ENCODE measurements around the gene RFXAP.

The RFXAP gene

DNA sequence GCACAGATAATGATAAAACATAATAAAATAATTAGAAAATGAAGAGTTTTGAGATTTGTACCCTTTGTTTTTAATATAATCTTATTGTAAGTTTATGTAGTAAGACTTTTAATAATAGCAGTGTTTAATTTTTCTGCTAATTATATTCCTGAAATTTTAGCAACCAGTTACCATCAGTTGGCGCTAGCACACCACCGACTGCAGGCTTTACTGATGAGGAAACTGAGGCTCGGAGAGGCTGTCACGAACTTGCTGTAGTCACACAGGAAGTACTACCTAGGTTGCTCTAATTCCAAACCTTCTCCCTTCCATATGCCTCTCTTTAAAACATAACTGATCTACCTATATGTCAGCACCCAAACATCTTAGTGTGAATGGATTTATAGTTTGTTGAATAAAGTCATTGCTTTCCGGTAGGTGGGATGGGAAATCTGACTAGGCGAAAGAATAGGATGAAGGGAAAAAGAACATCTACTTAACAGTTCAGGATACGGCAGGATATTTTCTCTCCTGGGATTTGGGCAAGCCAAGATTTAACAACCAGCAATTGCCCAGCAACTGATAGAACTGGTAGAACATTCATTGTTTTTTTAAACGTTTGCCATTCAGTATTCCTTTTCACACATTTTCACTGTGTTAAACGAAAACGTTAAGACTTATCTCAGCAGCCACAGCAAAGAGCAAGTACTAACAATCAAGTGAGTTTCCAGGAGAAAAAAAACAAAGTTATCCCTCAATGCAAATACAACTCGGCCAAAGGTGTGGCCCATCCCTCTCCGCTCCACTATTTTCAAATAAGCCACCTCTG lies 822 bp upstream of the RFXAP start:
- no peak for DNase-seq

DNA sequence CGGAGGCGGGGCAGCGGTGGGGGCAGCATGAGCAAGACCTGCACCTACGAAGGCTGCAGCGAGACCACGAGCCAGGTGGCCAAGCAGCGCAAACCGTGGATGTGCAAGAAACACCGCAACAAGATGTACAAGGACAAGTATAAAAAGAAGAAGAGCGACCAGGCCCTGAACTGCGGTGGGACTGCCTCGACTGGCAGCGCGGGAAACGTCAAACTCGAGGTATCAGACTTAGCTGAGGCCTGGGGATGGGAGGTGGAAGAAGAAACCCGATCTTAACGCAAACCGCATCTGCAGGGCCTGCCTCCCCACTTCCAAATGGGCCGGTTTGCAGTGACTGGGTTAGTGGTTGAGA lies 693 bp downstream of the RFXAP start:
- DNase-seq: peak; percentile 41 to 43

DNA sequence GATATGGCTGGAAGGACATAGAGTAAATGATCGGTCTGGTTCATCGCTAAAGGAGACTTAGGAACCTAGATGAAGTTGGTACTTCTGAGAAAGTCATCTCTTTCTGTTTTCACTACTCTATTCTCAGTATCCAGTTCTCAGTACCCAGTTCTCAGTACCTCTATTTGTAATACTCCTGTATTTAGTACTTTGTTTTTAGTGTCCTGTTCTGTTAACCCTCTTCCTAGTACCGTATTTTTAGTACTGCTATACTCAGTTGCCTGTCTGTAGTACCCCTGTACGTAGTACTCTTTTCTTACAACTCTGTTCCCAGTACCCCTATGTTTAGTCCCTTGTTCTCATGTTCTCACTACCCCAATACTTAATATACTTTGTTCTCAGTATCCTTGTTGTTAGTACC lies 1.2 kb downstream of the RFXAP start:
- DNase-seq: no peak

DNA sequence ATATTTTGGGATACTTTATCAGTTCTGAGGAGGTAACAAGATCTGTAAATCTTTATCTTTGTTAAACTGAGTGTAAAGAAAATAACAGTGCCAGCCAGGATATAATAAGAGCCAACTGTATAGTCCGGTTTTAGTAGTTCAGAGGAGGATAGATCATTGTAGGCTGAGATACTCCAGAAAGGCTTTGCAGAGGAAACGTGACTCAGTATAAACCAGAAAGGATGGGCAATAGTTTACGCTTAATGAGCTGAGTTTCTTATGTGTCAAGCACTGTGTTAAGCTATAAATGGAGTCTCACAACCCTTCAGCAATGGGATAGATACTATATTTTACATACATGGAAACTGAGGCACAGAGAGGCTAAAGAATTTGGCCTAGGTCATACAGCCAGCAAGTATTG lies 3.8 kb downstream of the RFXAP start:
- no peak for DNase-seq

DNA sequence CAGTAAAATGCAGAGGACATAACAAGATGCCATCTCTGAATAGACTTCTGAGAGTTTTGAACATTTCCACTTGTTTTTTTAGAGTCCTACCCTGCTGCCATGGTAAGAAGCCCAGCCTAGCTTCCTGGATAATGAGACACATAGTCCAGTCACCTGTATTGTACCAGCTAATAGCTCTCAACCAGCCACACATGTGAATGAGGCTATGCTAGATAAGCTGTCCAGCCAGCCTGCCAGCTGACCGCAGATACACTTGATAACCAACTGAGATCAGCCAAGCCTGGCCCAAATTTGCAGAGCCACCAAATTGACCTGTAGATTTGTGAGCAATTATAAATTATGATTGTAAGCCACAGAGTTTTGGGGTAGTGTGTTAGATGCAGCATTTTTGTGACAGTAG lies 10.7 kb downstream of the RFXAP start:
- DNase-seq: no peak

DNA sequence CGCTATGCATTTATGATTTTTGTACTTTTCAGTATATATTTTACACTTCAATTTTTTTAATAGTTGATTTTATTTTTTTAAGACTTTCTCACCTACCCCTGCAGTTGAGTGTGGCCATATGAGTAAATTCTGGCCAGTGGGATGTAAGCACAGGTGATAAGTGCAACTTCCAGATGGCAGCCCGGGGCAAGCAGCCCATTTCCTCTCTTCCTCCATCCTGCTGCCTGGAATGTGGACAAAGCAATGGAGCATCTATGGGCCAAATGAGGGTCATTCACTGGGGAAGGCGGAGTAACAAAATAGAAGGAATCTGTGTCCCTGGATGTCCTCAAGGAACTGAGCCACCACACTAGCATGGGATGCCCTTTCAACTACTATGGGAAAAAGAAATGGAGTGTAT lies 12.3 kb downstream of the RFXAP start:
- DNase-seq: no peak

DNA sequence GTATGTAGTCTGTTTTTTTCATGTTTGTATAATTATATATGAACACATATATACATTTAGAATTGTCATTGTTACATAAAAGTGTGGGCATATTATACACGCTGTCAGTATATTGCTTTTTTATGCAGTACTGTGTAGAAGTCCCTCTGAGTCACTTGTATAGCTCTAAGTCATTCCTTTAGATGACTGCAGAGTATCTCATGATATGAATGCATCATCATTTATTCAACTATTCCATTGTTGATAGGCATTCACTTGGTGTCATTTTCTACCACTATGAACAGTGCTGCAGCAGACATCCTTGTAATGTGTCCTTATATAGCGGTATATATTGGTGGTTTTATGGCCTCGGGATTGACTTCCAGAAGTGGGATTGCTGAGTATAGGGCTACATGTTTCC lies 15.3 kb downstream of the RFXAP start:
- DNase-seq: no peak

DNA sequence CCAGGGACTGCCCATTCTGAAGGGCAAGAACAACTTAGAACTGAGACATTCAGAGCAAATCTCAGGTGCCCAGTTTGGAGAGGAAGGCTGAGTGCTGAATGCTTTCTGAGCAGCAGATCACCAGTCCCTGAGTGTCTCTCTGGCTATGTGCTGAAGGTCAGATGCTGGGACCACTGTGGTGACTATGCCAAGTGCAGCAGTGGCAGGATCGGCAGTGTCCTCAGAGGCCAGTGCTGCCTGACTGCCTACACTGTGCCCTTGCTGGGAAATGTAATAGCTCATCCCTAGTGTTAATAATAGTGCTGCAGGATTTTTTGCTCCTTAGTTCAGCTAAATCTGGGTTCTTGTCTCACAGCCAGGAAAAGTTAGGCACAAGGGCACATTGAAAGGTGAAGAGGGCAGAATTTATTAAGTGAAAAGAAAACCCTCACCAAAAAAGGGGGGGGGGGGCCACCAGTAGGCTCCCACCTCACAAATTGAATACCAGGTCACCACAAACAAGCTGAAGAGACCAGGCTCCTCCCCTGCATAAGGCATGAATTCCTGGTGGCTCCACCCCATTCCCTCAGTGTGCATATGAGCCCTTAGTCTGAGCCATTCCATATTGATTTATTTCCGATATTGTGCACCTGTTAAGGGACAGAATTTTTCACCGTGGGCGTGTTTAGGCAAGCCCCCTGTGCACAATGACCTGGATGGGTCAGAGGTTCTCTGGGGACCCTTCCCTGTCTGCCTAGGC lies 18.5 kb downstream of the RFXAP start:
- DNase-seq: no peak

DNA sequence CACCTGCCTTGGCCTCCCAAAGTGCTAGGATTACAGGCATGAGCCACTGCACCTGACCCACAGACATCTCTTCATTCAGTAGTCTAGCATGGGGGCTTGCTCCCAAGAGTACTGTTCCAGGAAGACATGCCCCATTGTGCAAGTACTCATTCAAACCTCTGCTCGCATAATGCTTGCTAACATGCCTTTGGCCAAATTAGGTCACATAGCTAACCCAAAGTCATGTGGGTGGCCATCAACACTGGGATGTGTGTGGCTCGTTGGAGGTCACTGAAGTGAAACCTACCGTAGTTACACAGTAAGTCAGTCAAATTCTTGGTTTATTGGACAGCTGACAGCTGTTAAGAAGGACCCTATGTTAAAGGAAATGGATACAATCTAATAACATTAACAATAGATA lies 20.3 kb downstream of the RFXAP start:
- DNase-seq: no peak

DNA sequence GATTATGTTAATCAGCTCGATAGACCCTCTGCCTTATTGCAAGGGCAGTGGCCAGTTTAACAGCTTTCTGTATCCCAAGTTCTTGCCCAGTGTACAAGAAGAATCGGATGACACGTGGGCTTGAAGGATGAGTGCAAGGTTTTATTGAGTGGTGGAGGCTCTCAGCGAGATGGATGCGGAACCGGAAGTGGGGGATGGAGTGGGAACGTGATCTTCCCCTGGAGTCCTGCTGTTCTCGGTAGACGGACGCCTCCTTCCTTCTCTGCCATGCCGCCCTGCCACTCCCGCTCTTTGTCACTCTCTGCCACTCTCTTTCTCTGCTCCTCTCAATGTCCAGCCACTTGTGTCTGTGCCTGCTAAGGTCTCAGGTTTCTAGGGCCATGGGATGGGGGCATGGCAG lies 21.0 kb downstream of the RFXAP start:
- no peak for DNase-seq

DNA sequence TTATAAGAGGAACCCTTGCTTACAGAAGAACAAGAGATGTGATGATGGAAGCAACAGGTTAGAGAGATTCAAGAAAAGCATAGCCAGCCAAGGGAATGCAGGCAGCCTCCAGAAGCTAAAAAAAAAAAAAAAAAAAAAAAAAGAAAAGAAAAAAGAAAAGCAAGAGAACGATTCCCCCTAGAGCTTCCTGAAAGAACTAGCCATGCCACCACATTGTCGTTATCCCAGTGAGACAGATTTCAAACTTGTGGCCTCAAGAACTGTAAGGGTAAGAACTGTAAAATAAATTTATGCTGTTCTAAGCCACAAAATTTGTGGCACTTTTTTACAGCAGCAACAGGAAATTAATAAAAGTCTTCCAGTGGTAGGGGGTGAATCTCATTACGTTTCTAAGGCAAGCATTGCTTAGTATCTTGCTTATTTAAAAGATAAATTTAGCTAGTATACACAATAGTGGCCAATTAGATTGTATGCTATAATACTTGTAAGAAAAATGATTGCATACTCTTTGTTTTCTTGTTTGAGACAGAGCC lies 21.8 kb downstream of the RFXAP start:
- no peak for DNase-seq

DNA sequence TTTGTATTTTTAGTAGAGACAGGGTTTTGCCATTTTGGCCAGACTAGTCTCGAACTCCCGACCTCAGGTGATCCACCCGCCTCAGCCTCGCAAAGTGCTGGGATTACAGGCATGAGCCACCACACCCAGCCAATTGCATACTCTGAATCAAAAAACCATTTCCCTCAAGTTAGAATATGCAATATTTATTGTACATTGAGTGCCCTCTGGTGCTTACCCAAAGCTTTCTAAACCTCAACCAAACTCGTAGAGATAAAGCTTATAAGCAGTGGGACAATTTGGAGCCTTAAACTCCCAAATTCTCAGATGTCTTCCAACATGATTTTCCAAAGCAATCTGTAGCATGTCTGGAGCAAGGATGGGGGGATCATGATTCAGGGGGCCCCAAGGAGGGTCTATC lies 22.4 kb downstream of the RFXAP start:
- no peak for DNase-seq

DNA sequence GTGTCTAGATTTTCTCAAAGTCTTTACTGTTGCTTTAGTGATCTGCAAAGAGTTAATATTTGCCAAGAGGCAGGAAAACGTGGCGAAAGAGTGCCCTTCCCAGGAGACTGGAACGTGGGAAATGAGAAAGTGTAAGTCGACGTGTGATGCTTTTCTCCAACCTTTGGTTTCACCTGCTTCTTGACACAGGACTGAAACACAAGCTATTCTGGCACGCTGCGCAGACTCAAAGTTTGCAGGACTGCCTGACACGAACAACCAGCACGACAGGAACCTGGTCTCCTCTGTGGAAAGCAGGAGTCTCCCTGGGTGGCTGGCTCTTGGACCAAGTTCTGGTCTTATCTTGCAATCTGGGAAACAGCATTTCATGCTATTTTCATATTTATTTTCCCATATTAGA lies 28.6 kb downstream of the RFXAP start:
- no peak for DNase-seq

DNA sequence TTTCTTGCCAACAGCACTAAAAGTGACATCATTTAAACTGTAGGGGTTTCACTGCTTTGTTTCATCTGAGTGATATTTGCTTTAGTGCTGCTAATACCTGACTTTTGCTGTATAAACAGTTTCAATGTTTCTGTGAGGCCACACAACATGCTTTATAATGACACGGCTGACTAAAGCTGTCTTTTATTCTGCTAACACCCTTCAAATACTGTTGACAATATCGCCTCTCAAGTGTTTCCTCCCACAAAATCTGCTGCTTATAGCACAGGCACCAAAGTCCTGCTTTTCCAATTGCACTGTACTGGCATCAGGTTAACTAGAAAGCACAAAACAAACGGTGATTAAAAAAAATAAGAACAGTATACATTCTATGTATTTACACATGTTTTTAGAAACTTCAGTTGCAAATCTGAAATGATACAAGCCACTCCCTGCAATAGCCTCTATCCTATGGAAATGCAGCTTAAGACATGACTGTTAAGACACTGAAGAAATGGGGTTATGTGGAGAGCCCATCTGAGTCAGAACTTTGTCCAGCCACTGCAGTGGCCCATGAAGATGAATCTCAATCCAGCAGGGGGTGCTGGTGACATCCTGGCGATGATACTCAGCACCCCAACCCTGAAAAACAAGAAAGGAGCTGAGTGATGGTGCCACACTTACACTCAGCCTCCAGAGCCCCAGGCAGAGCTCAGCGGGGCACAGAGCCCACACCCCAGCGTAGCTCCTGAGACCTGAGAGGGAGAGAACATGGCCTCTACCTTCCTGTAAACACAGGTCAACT lies 29.4 kb downstream of the RFXAP start:
- DNase-seq: no peak

DNA sequence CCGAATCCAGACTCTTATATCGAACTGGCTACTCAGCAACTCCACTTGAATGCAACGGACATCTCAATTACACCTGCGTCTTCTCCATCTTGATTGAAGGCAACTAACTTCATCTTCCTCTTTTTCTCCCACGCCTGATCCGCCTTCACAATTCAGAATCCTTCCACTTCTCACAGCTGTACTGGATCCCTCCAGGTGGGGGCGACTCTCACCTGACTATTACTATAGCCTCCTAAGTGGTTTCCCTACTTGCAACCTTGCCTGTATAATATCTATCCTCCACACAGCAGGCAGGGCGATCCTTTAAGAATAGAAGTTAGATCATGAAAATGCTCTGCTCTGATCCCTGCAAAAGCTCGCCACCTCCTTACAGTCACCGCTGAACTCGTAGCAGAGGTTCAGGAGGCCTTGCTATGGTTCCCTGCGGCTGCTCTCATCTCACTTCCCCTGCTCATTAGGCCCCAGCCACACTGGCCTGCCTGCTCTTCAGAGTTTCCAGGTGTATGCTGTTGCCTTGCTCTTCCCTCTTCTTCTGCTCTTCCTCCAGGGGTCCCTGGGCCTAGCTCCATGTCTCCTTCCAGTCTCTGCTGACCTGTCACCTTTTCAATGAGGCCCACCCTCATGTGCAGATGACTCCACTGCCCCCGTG lies 31.9 kb downstream of the RFXAP start:
- DNase-seq: peak in 1 of 2 donors; percentile 19

DNA sequence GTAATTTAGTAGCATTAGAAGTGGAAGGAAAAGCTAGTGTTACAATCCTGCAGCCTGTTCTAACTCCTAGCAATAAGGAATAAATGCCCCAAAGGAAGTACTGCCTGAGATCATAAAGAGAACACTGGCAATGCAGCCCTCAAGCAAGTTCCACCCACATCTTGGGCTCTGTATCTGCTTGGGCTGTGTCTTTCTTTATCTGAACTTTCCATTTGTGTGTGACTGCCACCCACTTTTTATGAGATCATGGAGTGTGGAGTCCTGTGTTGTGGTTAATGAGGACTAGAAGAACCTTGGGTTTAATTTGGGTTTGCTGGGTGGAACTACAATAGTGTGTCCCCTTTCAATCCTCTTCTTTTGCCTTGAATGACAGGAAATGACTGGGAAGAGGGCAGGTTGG lies 38.2 kb downstream of the RFXAP start:
- no peak for DNase-seq

DNA sequence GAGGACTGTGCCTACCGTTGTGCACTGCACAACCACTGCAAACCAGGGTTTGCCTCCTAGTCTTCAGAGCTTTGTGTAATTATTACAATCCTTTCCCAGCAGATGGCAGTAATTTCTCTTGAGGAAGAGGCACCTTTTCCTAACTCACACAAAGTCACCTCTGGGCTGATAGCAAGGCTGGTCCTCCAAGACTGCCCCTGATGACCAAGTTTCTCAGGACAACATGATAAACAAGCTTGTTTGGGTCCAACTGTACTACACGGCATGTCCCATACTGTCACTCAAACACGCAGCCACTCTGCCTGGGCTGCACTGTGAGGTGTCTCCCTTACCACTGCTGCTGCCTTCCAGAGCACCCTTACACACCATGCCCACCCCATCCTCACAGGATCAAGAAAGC lies 39.3 kb downstream of the RFXAP start:
- DNase-seq: no peak

DNA sequence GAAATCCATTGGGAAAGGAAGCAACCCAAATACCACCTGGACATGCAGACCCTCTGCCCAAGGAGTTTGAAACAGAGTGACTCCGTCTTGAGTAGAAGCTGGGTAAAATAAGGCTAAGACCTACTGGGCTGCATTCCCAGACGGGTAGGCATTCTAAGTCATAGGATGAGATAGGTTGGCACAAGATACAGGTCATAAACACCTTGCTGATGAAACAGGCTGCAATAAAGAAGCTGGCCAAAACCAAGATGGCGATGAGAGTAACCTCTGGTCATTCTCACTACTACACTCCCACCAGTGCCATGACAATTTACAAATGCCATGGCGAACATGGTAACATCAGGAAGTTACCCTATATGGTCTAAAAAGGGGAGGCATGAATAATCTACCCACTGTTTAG lies 40.2 kb downstream of the RFXAP start:
- DNase-seq: no peak

DNA sequence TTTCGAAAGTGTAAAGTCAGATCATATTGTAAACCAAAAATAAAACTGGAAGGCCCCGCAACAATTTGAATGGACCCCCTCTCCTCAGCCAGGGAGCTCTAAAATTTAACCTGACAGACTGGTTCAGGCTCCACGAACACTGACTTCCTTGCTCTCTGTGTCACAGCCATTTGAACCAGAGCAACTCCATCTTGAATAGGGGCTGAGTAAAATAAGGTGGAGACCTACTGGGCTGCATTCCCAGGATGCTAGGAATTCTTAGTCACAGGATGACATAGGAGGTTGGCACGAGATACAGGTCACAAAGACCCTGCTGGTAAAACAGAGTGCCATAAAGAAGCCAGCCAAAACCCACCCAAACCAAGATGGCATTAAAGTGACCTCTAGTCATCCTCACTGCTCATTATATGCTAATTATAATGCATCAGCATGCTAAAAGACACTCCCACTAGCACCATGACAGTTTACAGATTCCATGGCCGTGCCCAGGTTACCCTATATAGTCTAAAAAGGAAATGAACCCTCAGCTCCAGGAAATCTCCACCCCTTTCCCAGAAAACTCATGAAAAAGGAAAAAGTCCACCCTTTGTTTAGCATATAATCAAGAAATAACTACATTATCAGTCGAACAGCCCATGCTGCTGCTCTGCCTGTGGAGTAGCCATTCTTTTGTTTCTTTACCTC lies 43.1 kb downstream of the RFXAP start:
- no peak for DNase-seq

DNA sequence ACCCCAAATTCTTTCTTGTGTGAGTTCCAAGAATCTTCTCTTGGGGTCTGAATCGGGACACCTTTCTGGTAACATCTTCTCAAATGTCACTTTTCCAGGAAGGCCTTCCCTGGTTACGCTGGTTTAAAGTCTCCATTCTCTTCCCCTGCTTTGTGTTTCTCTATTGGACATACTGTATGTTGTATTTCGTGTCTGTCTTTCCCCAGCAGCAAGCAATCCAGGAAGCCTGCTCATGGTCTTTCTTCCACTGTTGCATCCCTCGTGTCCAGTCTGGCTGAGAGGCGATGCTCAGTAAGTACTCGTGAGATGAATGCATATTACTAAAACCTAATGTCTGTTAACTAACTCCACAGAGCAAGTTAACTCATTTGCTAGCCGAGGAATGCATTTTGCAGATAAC lies 43.7 kb downstream of the RFXAP start:
- no peak for DNase-seq

DNA sequence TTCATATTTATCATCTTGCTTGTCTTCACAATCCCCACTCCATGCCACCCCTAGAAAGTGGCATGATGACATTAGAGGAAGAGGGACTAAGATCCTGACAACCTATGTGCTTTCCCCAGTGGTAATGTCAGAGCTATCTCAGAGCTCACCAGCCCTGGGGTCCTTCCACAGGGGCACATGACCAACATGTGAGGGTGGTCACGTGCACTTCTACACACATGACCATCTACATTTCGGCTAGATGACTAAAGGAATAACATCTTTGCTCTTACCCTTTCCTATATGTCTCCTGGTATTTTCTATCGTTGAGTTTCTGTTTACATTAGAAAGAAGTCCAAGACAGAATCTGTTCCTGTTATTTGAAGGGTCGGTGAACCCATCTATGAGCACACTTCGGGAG lies 46.2 kb downstream of the RFXAP start:
- no peak for DNase-seq

DNA sequence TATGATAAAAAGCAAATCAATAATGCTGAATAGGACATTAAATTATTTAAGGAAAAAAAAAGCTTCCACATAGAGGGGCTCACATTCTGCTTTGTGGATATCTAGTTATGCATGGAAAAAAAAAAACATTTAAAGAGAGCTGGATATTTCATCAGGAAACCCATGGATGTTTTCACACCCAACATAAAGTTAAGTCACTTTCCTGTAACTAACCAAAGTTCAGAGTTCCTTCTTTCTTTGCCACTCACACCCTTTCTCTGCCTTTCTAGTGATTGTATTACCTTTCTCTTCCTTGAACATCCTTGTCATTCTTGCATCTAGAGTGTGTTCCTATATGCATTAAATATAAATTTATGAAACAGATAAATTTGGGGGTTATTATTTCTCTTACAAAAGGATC lies 47.2 kb downstream of the RFXAP start:
- no peak for DNase-seq

Data from stimulated activated CD4-positive, alpha-beta T cell treated with anti-CD3 and anti-CD28 coated beads, Interleukin-2, amount 100 ng/mL, for 24 hours (primary cell).